B cell (primary cell): ENCODE measurements around the gene CACNA1G. TPM values are rescaled to one million over a fixed set of nuclear protein-coding genes. Genes with fewer than 3 reads are reported as not detected.

Experiments used
- ATAC-seq: fragments of 200-7000 bp; cut with Tn5 transposase; one replicate; pipeline ENCODE4 v1.10.0; 2021; ENCODE audit warnings: low read depth, mild to moderate bottlenecking, moderate number of reproducible peaks, moderate library complexity
- CTCF ChIA-PET: fragments of 350-600 bp; sonication (Branson Sonifier 250); formaldehyde crosslinking; loops from one replicate; lab custom pipeline; 2021; ENCODE audit warnings: antibody characterized with exemption, inconsistent platforms; lab: Charles Lee
- POLR2A ChIA-PET: fragments of 350-600 bp; sonication (Branson Sonifier 250); formaldehyde crosslinking; loops from one replicate; lab custom pipeline; 2021; ENCODE audit warnings: antibody characterized with exemption; lab: Charles Lee
- DNase-seq: peaks from one replicate; pipeline ENCODE4 v3.0.0; 2013
- H2AFZ ChIP-seq: 2 replicates; pipeline ENCODE4 v1.6.1; 2012; ENCODE audit warnings: mild to moderate bottlenecking, low read depth, low read length; ENCODE audit not compliant: insufficient read depth, poor library complexity, severe bottlenecking
- H3K27ac ChIP-seq, 2 donors: 1 replicate in 1 of 2; 2 replicates in 1 of 2; pipeline ENCODE4 v1.5.1; 2012 to 2013; ENCODE audit warnings: low read length in 2 of 2, mild to moderate bottlenecking in 2 of 2, moderate library complexity in 1 of 2
- H3K27me3 ChIP-seq, 4 experiments: fragments of 200-600 bp in 1 of 4; sonication (generic) in 1 of 4; replicated peaks in 1 of 4; 1 replicate in 2 of 4; 2 replicates in 2 of 4; pipeline versions ENCODE4 v1.6.1 to v1.7.0; 2013 to 2016; ENCODE audit warnings: low read length in 3 of 4, mild to moderate bottlenecking in 2 of 4, mixed read lengths in 1 of 4, moderate library complexity in 1 of 4; ENCODE audit not compliant: insufficient read depth in 4 of 4, control insufficient read depth in 3 of 4; ENCODE audit errors: control extremely low read depth in 1 of 4
- H3K36me3 ChIP-seq, 2 experiments: replicated peaks in 1 of 2; 1 replicate in 1 of 2; 2 replicates in 1 of 2; pipeline versions ENCODE4 v1.6.1 to v1.7.1; 2013; ENCODE audit warnings: low read length in 1 of 2; ENCODE audit not compliant: insufficient read depth in 2 of 2, control insufficient read depth in 1 of 2; ENCODE audit errors: control extremely low read depth in 1 of 2, extremely low read depth in 1 of 2
- H3K4me1 ChIP-seq, 2 donors: fragments of 200-600 bp in 1 of 2; sonication (generic) in 1 of 2; 1 replicate in 1 of 2; 2 replicates in 1 of 2; pipeline versions ENCODE4 v1.5.1 to v1.6.1; 2013 to 2017; ENCODE audit warnings: low read length in 2 of 2; ENCODE audit not compliant: control insufficient read depth in 2 of 2, insufficient read depth in 2 of 2
- H3K4me2 ChIP-seq: replicated peaks from 2 replicates; pipeline ENCODE3; 2012; ENCODE audit warnings: mild to moderate bottlenecking, low read depth, low read length; ENCODE audit not compliant: poor library complexity, severe bottlenecking
- H3K4me3 ChIP-seq, 5 experiments: fragments of 200-600 bp in 1 of 5; sonication (generic) in 1 of 5; 1 replicate in 3 of 5; 2 replicates in 2 of 5; pipeline versions ENCODE4 v1.5.1 to v1.7.0; 2011 to 2016; ENCODE audit warnings: low read length in 4 of 5, mild to moderate bottlenecking in 4 of 5, low read depth in 2 of 5, control low read depth in 1 of 5, moderate library complexity in 1 of 5; ENCODE audit not compliant: insufficient read depth in 1 of 5; ENCODE audit errors: control extremely low read depth in 1 of 5, extremely low read depth in 1 of 5
- H3K79me2 ChIP-seq: fragments of 200-600 bp; sonication (generic); one replicate; pipeline ENCODE4 v1.6.0; 2016; ENCODE audit warnings: low read length; ENCODE audit not compliant: control insufficient read depth, insufficient read depth
- H3K9ac ChIP-seq: fragments of 200-600 bp; sonication (generic); 2 replicates; pipeline ENCODE4 v1.6.1; 2017; ENCODE audit warnings: mild to moderate bottlenecking, low read length, moderate library complexity
- H3K9me3 ChIP-seq, 3 donors: one replicate each; pipeline versions ENCODE4 v1.6.1 to v1.7.1; 2013; ENCODE audit warnings: low read length in 2 of 3; ENCODE audit not compliant: control insufficient read depth in 2 of 3, insufficient read depth in 1 of 3; ENCODE audit errors: control extremely low read depth in 1 of 3
- H4K20me1 ChIP-seq: 2 replicates; pipeline ENCODE4 v1.6.0; 2012; ENCODE audit warnings: mild to moderate bottlenecking, low read length; ENCODE audit not compliant: insufficient read depth, control insufficient read depth, poor library complexity, severe bottlenecking
- H3K27ac Mint-ChIP-seq: one replicate; pipeline ENCODE4 v1.8.0; 2021; ENCODE audit warnings: mixed read lengths
- H3K27me3 Mint-ChIP-seq: one replicate; pipeline ENCODE4 v1.8.0; 2021; ENCODE audit warnings: mixed read lengths
- H3K4me1 Mint-ChIP-seq: one replicate; pipeline ENCODE4 v1.8.0; 2021; ENCODE audit warnings: mixed read lengths
- H3K4me3 Mint-ChIP-seq: one replicate; pipeline ENCODE4 v1.8.0; 2021; ENCODE audit warnings: mixed read lengths
- H3K9me3 Mint-ChIP-seq: one replicate; pipeline ENCODE4 v1.8.0; 2022; ENCODE audit warnings: mixed read lengths; ENCODE audit not compliant: insufficient read depth
- EZH2 ChIP-seq: IDR thresholded peaks from 2 replicates; pipeline ENCODE4 v1.6.1; 2012; ENCODE audit warnings: borderline replicate concordance, low read depth, mild to moderate bottlenecking, moderate library complexity, low read length; ENCODE audit not compliant: insufficient read depth, poor library complexity, severe bottlenecking
- whole genome bisulfite sequencing: methylation state at CpG from one replicate; pipeline ENCODE4 v1.1.5; 2013; ENCODE audit warnings: missing lambda C conversion rate; ENCODE audit not compliant: insufficient coverage; 5-methylcytosine and 5-hydroxymethylcytosine counted together
- intact Hi-C: fragments of 100-400 bp; cut with micrococcal nuclease; formaldehyde crosslinking; loops from one replicate; pipeline ENCODE4 v1.10.0; 2022
- polyA plus RNA-seq: library from polyadenylated mRNA; depleted of rRNA; stranded (reverse); fragments of >200 nt; gene quantifications from 2 replicates; pipeline ENCODE4 v1.2.3, GENCODE V29; 2012
- total RNA-seq, 2 donors: library from RNA; stranded (reverse); fragments of 120-200 nt in 1 of 2; gene quantifications; 1 replicate in 1 of 2; 2 replicates in 1 of 2; pipeline versions ENCODE4 v1.2.3 to v1.2.4, GENCODE V29; 2013 to 2022
- TF ChIP-seq, protein P1 (sequence below): fragments of 200-600 bp; IDR thresholded peaks from one replicate; pipeline ENCODE4 v1.8.0; 2022; ENCODE audit warnings: antibody characterized with exemption, mild to moderate bottlenecking

Gene CACNA1G
- total and polyA plus RNA-seq, 2 donors (not counting 1 experiment from before 2014, with no cell fraction given) = 0.12 TPM; not detected in 1

DNA sequence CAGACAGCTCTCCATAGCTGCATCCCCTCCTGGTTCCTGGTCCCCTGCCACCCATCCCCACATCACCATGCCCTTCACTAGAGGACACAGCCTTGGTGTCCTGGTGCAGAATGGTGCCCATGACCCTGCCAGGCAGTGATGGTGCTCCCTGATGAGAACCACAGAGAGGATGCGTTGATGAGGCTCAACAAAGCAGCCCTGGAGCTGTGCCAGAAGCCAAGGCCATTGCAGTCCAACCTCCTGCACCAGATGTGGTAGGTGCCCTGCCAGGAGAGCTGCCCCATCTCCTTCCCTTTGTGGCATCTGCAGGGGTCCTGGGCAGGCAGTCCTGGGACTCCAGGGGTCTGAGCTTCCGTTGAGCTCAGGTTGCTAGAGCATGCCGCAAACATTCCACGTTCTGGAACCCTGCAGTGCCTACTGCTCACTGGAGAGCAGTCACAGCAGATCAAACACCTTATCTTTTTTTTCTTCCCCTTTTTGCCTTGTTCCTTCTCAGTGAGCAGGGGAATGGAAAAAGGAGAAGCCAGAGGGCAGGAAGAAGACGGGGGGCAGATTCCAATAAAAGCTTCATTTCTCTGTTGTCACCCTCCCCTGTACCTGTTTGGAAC, 33.3 kb upstream of the CACNA1G start:
- Histone ChIP-seq H2AFZ (no peak overlapping the region), H3K4me1 (peaks cover 0 to 1% of the 10 kb centered on the region in 2 donors), H3K4me2 (no peak overlapping the region), H3K27ac (no peak overlapping the region), H3K9ac (no peak overlapping the region), H3K27me3 (peaks cover 0 to 37% (median 19%) of the 10 kb centered on the region in 4 experiments), H3K79me2 (no peaks in the 10 kb centered on the region), H3K9me3 (peaks cover 0 to 1% (median 0%) of the 10 kb centered on the region in 3 donors), H4K20me1 (no peaks in the 10 kb centered on the region), H3K4me3 (no peak overlapping the region), H3K36me3 (no peaks in the 10 kb centered on the region)
- Mint-ChIP-seq H3K4me1 (peaks cover 1% of the 10 kb centered on the region), H3K4me3 (no peak overlapping the region), H3K27ac (no peak overlapping the region), H3K27me3 (peaks cover 33% of the 10 kb centered on the region), H3K9me3 (no peaks in the 10 kb centered on the region)
- 39% methylated on average over 4 of the region's 5 CpGs for WGBS
- DNase-seq = no peak
- intact Hi-C loops = no loop called here
- TF ChIP-seq, protein P1, sequence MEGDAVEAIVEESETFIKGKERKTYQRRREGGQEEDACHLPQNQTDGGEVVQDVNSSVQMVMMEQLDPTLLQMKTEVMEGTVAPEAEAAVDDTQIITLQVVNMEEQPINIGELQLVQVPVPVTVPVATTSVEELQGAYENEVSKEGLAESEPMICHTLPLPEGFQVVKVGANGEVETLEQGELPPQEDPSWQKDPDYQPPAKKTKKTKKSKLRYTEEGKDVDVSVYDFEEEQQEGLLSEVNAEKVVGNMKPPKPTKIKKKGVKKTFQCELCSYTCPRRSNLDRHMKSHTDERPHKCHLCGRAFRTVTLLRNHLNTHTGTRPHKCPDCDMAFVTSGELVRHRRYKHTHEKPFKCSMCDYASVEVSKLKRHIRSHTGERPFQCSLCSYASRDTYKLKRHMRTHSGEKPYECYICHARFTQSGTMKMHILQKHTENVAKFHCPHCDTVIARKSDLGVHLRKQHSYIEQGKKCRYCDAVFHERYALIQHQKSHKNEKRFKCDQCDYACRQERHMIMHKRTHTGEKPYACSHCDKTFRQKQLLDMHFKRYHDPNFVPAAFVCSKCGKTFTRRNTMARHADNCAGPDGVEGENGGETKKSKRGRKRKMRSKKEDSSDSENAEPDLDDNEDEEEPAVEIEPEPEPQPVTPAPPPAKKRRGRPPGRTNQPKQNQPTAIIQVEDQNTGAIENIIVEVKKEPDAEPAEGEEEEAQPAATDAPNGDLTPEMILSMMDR = no peak
- TF ChIP-seq EZH2 = no peak
- POLR2A ChIA-PET = no interaction called here
- CTCF ChIA-PET = interaction anchor here (1.0 kb wide), 1 partner anchor 12 kb away, joined by 3 read pairs; no protein-coding TSS in a partner anchor
- ATAC-seq = no peak

DNA sequence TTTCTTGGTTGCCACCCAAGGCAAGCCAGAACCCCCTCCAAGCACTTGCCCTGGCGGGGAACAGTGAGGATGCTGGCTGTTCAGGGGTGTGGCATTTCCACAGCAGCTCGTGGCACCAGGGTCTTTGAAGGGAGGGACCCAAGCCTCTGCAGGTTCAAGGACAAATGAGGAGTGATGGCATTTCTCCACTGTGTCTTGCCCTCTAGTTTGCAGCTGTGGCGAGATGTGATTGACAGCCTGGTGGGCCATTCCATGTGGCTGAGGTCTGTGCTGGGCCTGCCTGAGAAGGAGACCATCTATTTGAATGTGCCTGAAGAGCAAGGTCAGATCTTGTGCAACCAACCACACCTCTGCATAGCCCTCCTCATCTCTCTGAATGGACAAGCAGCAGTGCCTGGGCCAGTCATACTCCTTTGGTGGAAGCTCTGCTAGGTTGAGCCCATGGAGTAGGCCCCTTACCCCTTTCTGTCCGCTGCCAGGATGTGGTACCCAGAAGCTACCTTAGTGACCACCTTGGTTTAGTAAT, 32.5 kb upstream of the CACNA1G start:
- Histone ChIP-seq H4K20me1 (no peaks in the 10 kb centered on the region), H3K9me3 (peaks cover 0 to 4% (median 0%) of the 10 kb centered on the region in 3 donors), H3K4me3 (no peak overlapping the region), H3K4me2 (no peak overlapping the region), H3K79me2 (no peaks in the 10 kb centered on the region), H3K27ac (no peak overlapping the region), H3K27me3 (peaks cover 0 to 44% (median 22%) of the 10 kb centered on the region in 4 experiments), H3K9ac (no peak overlapping the region), H3K36me3 (no peaks in the 10 kb centered on the region), H2AFZ (no peak overlapping the region), H3K4me1 (peaks cover 6 to 7% of the 10 kb centered on the region in 2 donors)
- 33% methylated on average over 3 of the region's 4 CpGs for WGBS
- TF ChIP-seq EZH2 = no peak
- TF ChIP-seq, protein P1 = no peak
- DNase-seq (no peak), ATAC-seq (no peak)
- H3K27me3 Mint-ChIP-seq = peaks cover 37% of the 10 kb centered on the region
- intact Hi-C loops = no loop called here
- ChIA-PET CTCF (interaction anchor here (1.1 kb wide), 1 partner anchor 19 kb away, joined by 3 read pairs; the partner anchor contains the start of gene SPATA20), POLR2A (no interaction called here)
- no peak overlapping the region for H3K4me3 Mint-ChIP-seq
- H3K4me1 Mint-ChIP-seq = peaks cover 1% of the 10 kb centered on the region
- no peaks in the 10 kb centered on the region for H3K9me3 Mint-ChIP-seq
- no peak overlapping the region for H3K27ac Mint-ChIP-seq
